Naive thymus-derived CD4-positive, alpha-beta T cell (primary cell): ENCODE results near the gene KLK15. TPM values are rescaled to one million over a fixed set of nuclear protein-coding genes. Genes with fewer than 3 reads are reported as not detected.

Experiments
- ATAC-seq: fragments of 150-1000 bp; cut with Tn5 transposase; 2 replicates; pipeline ENCODE4 v1.10.0; 2021; ENCODE audit warnings: mild to moderate bottlenecking, moderate library complexity
- CTCF ChIA-PET: fragments of 350-600 bp; sonication (Branson Sonifier 250); formaldehyde crosslinking; loops from one replicate; lab custom pipeline; 2021; ENCODE audit warnings: antibody characterized with exemption; lab: Charles Lee
- POLR2A ChIA-PET: fragments of 350-600 bp; sonication (Branson Sonifier 250); formaldehyde crosslinking; loops from one replicate; lab custom pipeline; 2021; ENCODE audit warnings: antibody characterized with exemption, inconsistent platforms; lab: Charles Lee
- DNase-seq, 9 donors: peaks; one replicate each; pipeline versions ENCODE4 v3.0.0 to v3.0.0-alpha.2; 2020 to 2022; ENCODE audit warnings: mixed read lengths in 1 of 9
- H3K27ac ChIP-seq: one replicate; pipeline ENCODE4 v1.7.0; 2013; ENCODE audit warnings: mild to moderate bottlenecking, low read depth, low read length, moderate library complexity
- H3K27me3 ChIP-seq, 2 donors: one replicate each; pipeline ENCODE4 v1.7.0; 2013; ENCODE audit warnings: low read length in 2 of 2, mild to moderate bottlenecking in 2 of 2, moderate library complexity in 2 of 2; ENCODE audit not compliant: control insufficient read depth in 2 of 2, insufficient read depth in 2 of 2
- H3K36me3 ChIP-seq, 3 experiments: 1 replicate in 2 of 3; 2 replicates in 1 of 3; pipeline ENCODE4 v1.7.0; 2013; ENCODE audit warnings: low read length in 3 of 3, mild to moderate bottlenecking in 3 of 3, moderate library complexity in 1 of 3; ENCODE audit not compliant: insufficient read depth in 3 of 3, control insufficient read depth in 2 of 3
- H3K4me1 ChIP-seq, 2 donors: one replicate each; pipeline ENCODE4 v1.7.0; 2013; ENCODE audit warnings: low read length in 2 of 2, mild to moderate bottlenecking in 2 of 2, moderate library complexity in 1 of 2; ENCODE audit not compliant: control insufficient read depth in 2 of 2, insufficient read depth in 2 of 2
- H3K4me3 ChIP-seq: 2 replicates; pipeline ENCODE4 v1.7.0; 2013; ENCODE audit warnings: mild to moderate bottlenecking, low read length
- H3K9me3 ChIP-seq, 3 experiments: 1 replicate in 2 of 3; 2 replicates in 1 of 3; pipeline ENCODE4 v1.7.0; 2013; ENCODE audit warnings: low read length in 3 of 3; ENCODE audit not compliant: control insufficient read depth in 2 of 3
- H3K27ac Mint-ChIP-seq, 9 donors: one replicate each; pipeline ENCODE4 v1.8.0; 2020 to 2022; ENCODE audit warnings: mixed read lengths in 9 of 9, mild to moderate bottlenecking in 8 of 9, moderate library complexity in 5 of 9, inconsistent platforms in 2 of 9
- H3K27me3 Mint-ChIP-seq, 5 donors: one replicate each; pipeline ENCODE4 v1.8.0; 2021 to 2022; ENCODE audit warnings: mixed read lengths in 5 of 5, mild to moderate bottlenecking in 1 of 5
- H3K36me3 Mint-ChIP-seq, 5 donors: one replicate each; pipeline ENCODE4 v1.8.0; 2020 to 2022; ENCODE audit warnings: mixed read lengths in 5 of 5, mild to moderate bottlenecking in 3 of 5, inconsistent platforms in 1 of 5
- H3K4me1 Mint-ChIP-seq, 7 donors: one replicate each; pipeline ENCODE4 v1.8.0; 2020 to 2022; ENCODE audit warnings: mixed read lengths in 7 of 7, mild to moderate bottlenecking in 3 of 7, inconsistent platforms in 1 of 7
- H3K4me3 Mint-ChIP-seq, 10 donors: one replicate each; pipeline ENCODE4 v1.8.0; 2020 to 2022; ENCODE audit warnings: mild to moderate bottlenecking in 10 of 10, mixed read lengths in 10 of 10, moderate library complexity in 6 of 10, inconsistent platforms in 2 of 10
- H3K9me3 Mint-ChIP-seq, 11 donors: one replicate each; pipeline ENCODE4 v1.8.0; 2020 to 2022; ENCODE audit warnings: mixed read lengths in 11 of 11, mild to moderate bottlenecking in 4 of 11, inconsistent platforms in 1 of 11, moderate library complexity in 1 of 11
- intact Hi-C, 2 donors: fragments of 100-400 bp; cut with micrococcal nuclease; formaldehyde crosslinking; loops; one replicate each; pipeline ENCODE4 v1.15.1; 2023
- polyA plus RNA-seq, 2 donors: library from polyadenylated mRNA; unstranded; fragments of 300-500 nt; fragmentation: Illumina TruSeq; gene quantifications; one replicate each; pipeline ENCODE4 v1.2.3, GENCODE V29; 2021
- total RNA-seq, 6 experiments: library from RNA in 5 of 6; stranded (reverse) in 5 of 6; gene quantifications; 1 replicate in 5 of 6; 2 replicates in 1 of 6; pipeline ENCODE4 v1.2.3 and lab custom pipeline; 2021 to 2026

Gene KLK15
- total and polyA plus RNA-seq, 7 experiments from 2014 or later, result not detected

- POLR2A ChIA-PET, result no interaction called here
- intact Hi-C loops, result no loop called here
- Mint-ChIP-seq H3K27ac (no peak overlapping the region), H3K27me3 (no peaks in the 10 kb centered on the region), H3K36me3 (peaks cover 4 to 23% (median 8%) of the 10 kb centered on the region in 5 donors), H3K9me3 (no peaks in the 10 kb centered on the region), H3K4me3 (no peak overlapping the region), H3K4me1 (peaks cover 13 to 33% (median 31%) of the 10 kb centered on the region in 7 donors)
- Histone ChIP-seq H3K4me1 (peaks cover 12 to 15% of the 10 kb centered on the region in 2 donors), H3K36me3 (peaks cover 0 to 58% (median 0%) of the 10 kb centered on the region in 3 experiments), H3K27ac (no peak overlapping the region), H3K9me3 (no peaks in the 10 kb centered on the region), H3K27me3 (no peaks in the 10 kb centered on the region), H3K4me3 (no peak overlapping the region)
- ATAC-seq (no peak), DNase-seq (no peak)
- CTCF ChIA-PET, result no interaction called here
Observed at GRCh38 chr19:50799547-50799851, 33.9 kb downstream of the KLK15 start.

GRCh38 chr19:50798659-50799546 lies 34.5 kb downstream of the KLK15 start:
- peaks cover 12 to 15% of the 10 kb centered on the region in 2 donors for H3K4me1 ChIP-seq
- Mint-ChIP-seq H3K4me3 (no peak overlapping the region), H3K27ac (no peak overlapping the region), H3K4me1 (peaks cover 15 to 35% (median 27%) of the 10 kb centered on the region in 7 donors), H3K27me3 (no peaks in the 10 kb centered on the region), H3K36me3 (peaks cover 4 to 21% (median 6%) of the 10 kb centered on the region in 5 donors), H3K9me3 (no peaks in the 10 kb centered on the region)
- ChIA-PET CTCF (no interaction called here), POLR2A (no interaction called here)
- ATAC-seq (no peak), DNase-seq (no peak)
- intact Hi-C loops, result no loop called here
- H3K27me3 ChIP-seq, result no peaks in the 10 kb centered on the region
- H3K36me3 ChIP-seq, result peaks cover 0 to 55% (median 0%) of the 10 kb centered on the region in 3 experiments
- H3K4me3 ChIP-seq, result no peak overlapping the region
- H3K9me3 ChIP-seq, result no peaks in the 10 kb centered on the region
- H3K27ac ChIP-seq, result no peak overlapping the region

- H3K9me3 ChIP-seq, result no peaks in the 10 kb centered on the region
- ChIA-PET CTCF (no interaction called here), POLR2A (no interaction called here)
- Mint-ChIP-seq H3K36me3 (peaks cover 4 to 16% (median 6%) of the 10 kb centered on the region in 5 donors), H3K4me1 (peaks cover 9 to 28% (median 18%) of the 10 kb centered on the region in 7 donors), H3K27me3 (no peaks in the 10 kb centered on the region), H3K27ac (peak overlapping the region in 1 of 9 donors; percentile 51), H3K9me3 (no peaks in the 10 kb centered on the region), H3K4me3 (no peak overlapping the region)
- peaks cover 4 to 9% of the 10 kb centered on the region in 2 donors for H3K4me1 ChIP-seq
- no peaks in the 10 kb centered on the region for H3K27me3 ChIP-seq
- peaks cover 0 to 55% (median 0%) of the 10 kb centered on the region in 3 experiments for H3K36me3 ChIP-seq
- DNase-seq (no peak), ATAC-seq (no peak)
- no peak overlapping the region for H3K27ac ChIP-seq
- intact Hi-C loops, result no loop called here
- H3K4me3 ChIP-seq, result no peak overlapping the region
Observed at GRCh38 chr19:50797781-50798658, 35.4 kb downstream of the KLK15 start.

GRCh38 chr19:50797429-50797780 lies 36.0 kb downstream of the KLK15 start:
- Histone ChIP-seq H3K36me3 (peaks cover 0 to 55% (median 0%) of the 10 kb centered on the region in 3 experiments), H3K27me3 (no peaks in the 10 kb centered on the region), H3K9me3 (no peaks in the 10 kb centered on the region), H3K4me3 (no peak overlapping the region), H3K27ac (no peak overlapping the region), H3K4me1 (peaks cover 0 to 2% of the 10 kb centered on the region in 2 donors)
- intact Hi-C loops, result no loop called here
- no peak for ATAC-seq
- peaks cover 4 to 13% (median 6%) of the 10 kb centered on the region in 5 donors for H3K36me3 Mint-ChIP-seq
- POLR2A ChIA-PET, result no interaction called here
- no peaks in the 10 kb centered on the region for H3K9me3 Mint-ChIP-seq
- no peak overlapping the region for H3K4me3 Mint-ChIP-seq
- CTCF ChIA-PET, result no interaction called here
- no peaks in the 10 kb centered on the region for H3K27me3 Mint-ChIP-seq
- no peak for DNase-seq
- no peak overlapping the region for H3K27ac Mint-ChIP-seq
- peaks cover 4 to 23% (median 12%) of the 10 kb centered on the region in 7 donors for H3K4me1 Mint-ChIP-seq

- H3K9me3 ChIP-seq, result no peaks in the 10 kb centered on the region
- no peaks in the 10 kb centered on the region for H3K27me3 Mint-ChIP-seq
- peaks cover 0 to 55% (median 0%) of the 10 kb centered on the region in 3 experiments for H3K36me3 ChIP-seq
- DNase-seq (no peak), ATAC-seq (no peak)
- H3K4me3 ChIP-seq, result no peak overlapping the region
- peaks cover 4 to 11% (median 6%) of the 10 kb centered on the region in 5 donors for H3K36me3 Mint-ChIP-seq
- H3K27ac ChIP-seq, result no peak overlapping the region
- intact Hi-C loops, result no loop called here
- ChIA-PET POLR2A (no interaction called here), CTCF (no interaction called here)
- H3K27me3 ChIP-seq, result no peaks in the 10 kb centered on the region
- H3K4me1 Mint-ChIP-seq, result peaks cover 0 to 19% (median 6%) of the 10 kb centered on the region in 7 donors
- no peak overlapping the region for H3K27ac Mint-ChIP-seq
- no peaks in the 10 kb centered on the region for H3K4me1 ChIP-seq
- no peak overlapping the region for H3K4me3 Mint-ChIP-seq
- H3K9me3 Mint-ChIP-seq, result no peaks in the 10 kb centered on the region
Observed at GRCh38 chr19:50796634-50797428, 36.5 kb downstream of the KLK15 start.

- ChIA-PET CTCF (no interaction called here), POLR2A (no interaction called here)
- no peak overlapping the region for H3K4me3 ChIP-seq
- H3K27me3 ChIP-seq, result no peaks in the 10 kb centered on the region
- no peaks in the 10 kb centered on the region for H3K9me3 ChIP-seq
- Mint-ChIP-seq H3K9me3 (no peaks in the 10 kb centered on the region), H3K4me1 (peaks cover 0 to 18% (median 5%) of the 10 kb centered on the region in 7 donors), H3K36me3 (peaks cover 3 to 10% (median 5%) of the 10 kb centered on the region in 5 donors), H3K27me3 (no peaks in the 10 kb centered on the region), H3K4me3 (no peak overlapping the region), H3K27ac (no peak overlapping the region)
- H3K36me3 ChIP-seq, result peaks cover 0 to 54% (median 0%) of the 10 kb centered on the region in 3 experiments
- H3K27ac ChIP-seq, result no peak overlapping the region
- intact Hi-C loops, result no loop called here
- H3K4me1 ChIP-seq, result no peaks in the 10 kb centered on the region
- ATAC-seq, result no peak
- DNase-seq, result no peak
Observed at GRCh38 chr19:50796128-50796633, 37.2 kb downstream of the KLK15 start.
